Stimulated activated naive B cell treated with anti-CD40 and anti-IgM and Interleukin-4, amounts not matched to agents 10 μg/mL and 1 μg/mL and 100 μg/mL, for 72 hours (primary cell): ENCODE measurements around the gene TSPAN1.
A peak's percentile ranks its signal among the peaks of the same experiment; 100 is the strongest.
"Not testable (repeated sequence)": the region's sequence is repeated elsewhere in the genome, so short reads cannot be mapped to it uniquely, and the experiment has no call there.

Experiments used
- ATAC-seq, 2 donors: fragments of 150-1000 bp; cut with Tn5 transposase; replicated peaks; 2 replicates each; pipeline ENCODE4 v1.10.0; 2021; ENCODE audit warnings: moderate library complexity in 1 of 2
- DNase-seq: peaks from one replicate; pipeline ENCODE4 v3.0.0; 2021
- H3K27ac Mint-ChIP-seq: one replicate; pipeline ENCODE4 v1.8.0; 2022; ENCODE audit warnings: mild to moderate bottlenecking, mixed read lengths
- H3K27me3 Mint-ChIP-seq, 2 donors: one replicate each; pipeline ENCODE4 v1.8.0; 2022; ENCODE audit warnings: mixed read lengths in 2 of 2
- H3K36me3 Mint-ChIP-seq, 2 donors: one replicate each; pipeline ENCODE4 v1.8.0; 2022; ENCODE audit warnings: mixed read lengths in 2 of 2, mild to moderate bottlenecking in 1 of 2
- H3K4me1 Mint-ChIP-seq, 2 donors: one replicate each; pipeline ENCODE4 v1.8.0; 2022; ENCODE audit warnings: mixed read lengths in 2 of 2, mild to moderate bottlenecking in 1 of 2
- H3K4me3 Mint-ChIP-seq, 2 donors: one replicate each; pipeline ENCODE4 v1.8.0; 2022; ENCODE audit warnings: mild to moderate bottlenecking in 2 of 2, mixed read lengths in 2 of 2, moderate library complexity in 1 of 2
- H3K9me3 Mint-ChIP-seq, 2 donors: one replicate each; pipeline ENCODE4 v1.8.0; 2022; ENCODE audit warnings: mixed read lengths in 2 of 2, mild to moderate bottlenecking in 1 of 2

TSPAN1 gene

DNA sequence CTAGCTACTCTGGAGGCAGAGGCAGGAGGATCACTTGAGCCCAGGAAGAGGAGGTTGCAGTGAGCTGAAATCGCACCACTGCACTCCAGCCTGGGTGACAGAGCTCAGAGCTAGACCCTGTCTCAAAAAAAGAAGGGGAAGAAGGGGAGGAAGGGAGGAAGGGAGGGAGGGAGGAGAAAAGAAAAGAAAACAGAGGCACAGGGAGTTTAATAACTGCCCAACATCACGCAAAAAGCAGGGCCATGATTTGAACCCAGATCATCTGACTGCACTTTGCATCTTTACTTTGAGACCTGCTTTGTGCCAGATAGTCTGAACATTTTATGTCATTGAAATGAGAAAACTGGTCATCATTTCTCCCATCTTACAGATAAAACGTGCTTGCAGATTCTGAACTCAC, 30.3 kb downstream of the TSPAN1 start:
- Mint-ChIP-seq H3K27ac (no peak overlapping the region), H3K4me1 (peaks cover 17 to 26% of the 10 kb centered on the region in 2 donors), H3K4me3 (peak overlapping the region in 1 of 2 donors; percentile 89), H3K27me3 (peaks cover 0 to 4% of the 10 kb centered on the region in 2 donors), H3K9me3 (no peaks in the 10 kb centered on the region), H3K36me3 (peaks cover 2 to 5% of the 10 kb centered on the region in 2 donors)
- DNase-seq (no peak), ATAC-seq (no peak)

GRCh38 chr1:46205791-46206190, 30.9 kb downstream of the TSPAN1 start:
- ATAC-seq (no peak), DNase-seq (no peak)
- no peak overlapping the region for H3K4me3 Mint-ChIP-seq
- H3K36me3 Mint-ChIP-seq = peaks cover 2 to 5% of the 10 kb centered on the region in 2 donors
- H3K4me1 Mint-ChIP-seq = peaks cover 17 to 26% of the 10 kb centered on the region in 2 donors
- no peaks in the 10 kb centered on the region for H3K9me3 Mint-ChIP-seq
- H3K27me3 Mint-ChIP-seq = peaks cover 0 to under 1% of the 10 kb centered on the region in 2 donors
- H3K27ac Mint-ChIP-seq = no peak overlapping the region

GRCh38 chr1:46206399-46206798, 31.5 kb downstream of the TSPAN1 start:
- H3K27ac Mint-ChIP-seq = peak overlapping the region; percentile 47
- no peaks in the 10 kb centered on the region for H3K27me3 Mint-ChIP-seq
- no peak overlapping the region for H3K4me3 Mint-ChIP-seq
- no peak for ATAC-seq
- H3K36me3 Mint-ChIP-seq = peaks cover 2 to 5% of the 10 kb centered on the region in 2 donors
- no peak for DNase-seq
- no peaks in the 10 kb centered on the region for H3K9me3 Mint-ChIP-seq
- H3K4me1 Mint-ChIP-seq = peaks cover 17 to 26% of the 10 kb centered on the region in 2 donors

GRCh38 chr1:46210561-46210960, 35.7 kb downstream of the TSPAN1 start:
- DNase-seq (no peak), ATAC-seq (no peak)
- no peaks in the 10 kb centered on the region for H3K4me1 Mint-ChIP-seq
- H3K27me3 Mint-ChIP-seq = no peaks in the 10 kb centered on the region
- no peak overlapping the region for H3K27ac Mint-ChIP-seq
- H3K4me3 Mint-ChIP-seq = no peak overlapping the region
- H3K9me3 Mint-ChIP-seq = no peaks in the 10 kb centered on the region
- peaks cover 3 to 5% of the 10 kb centered on the region in 2 donors for H3K36me3 Mint-ChIP-seq

DNA sequence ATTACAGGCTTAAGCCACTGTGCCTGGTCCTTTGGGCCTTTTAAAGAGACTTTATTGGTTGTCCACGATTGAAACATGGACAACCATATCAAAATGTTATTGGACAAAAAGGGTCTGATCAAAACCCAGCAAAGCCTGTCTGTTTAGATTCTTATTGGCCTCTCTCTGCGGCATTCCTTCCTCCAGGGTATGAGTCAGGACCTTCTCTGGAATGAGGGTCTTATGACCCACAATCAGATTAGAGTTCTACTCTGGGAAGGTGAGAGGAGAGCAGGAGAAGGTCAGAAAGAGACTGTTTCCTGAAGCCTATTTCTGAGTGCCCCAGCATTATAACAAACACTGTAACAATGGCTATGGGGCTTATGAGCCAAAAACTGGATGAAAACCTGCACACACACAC, 36.2 kb downstream of the TSPAN1 start:
- H3K27me3 Mint-ChIP-seq = no peaks in the 10 kb centered on the region
- no peaks in the 10 kb centered on the region for H3K9me3 Mint-ChIP-seq
- H3K27ac Mint-ChIP-seq = no peak overlapping the region
- H3K36me3 Mint-ChIP-seq = peaks cover 3 to 5% of the 10 kb centered on the region in 2 donors
- ATAC-seq = no peak
- H3K4me1 Mint-ChIP-seq = no peaks in the 10 kb centered on the region
- no peak overlapping the region for H3K4me3 Mint-ChIP-seq
- no peak for DNase-seq

- DNase-seq = no peak
- no peaks in the 10 kb centered on the region for H3K4me1 Mint-ChIP-seq
- H3K27me3 Mint-ChIP-seq = no peaks in the 10 kb centered on the region
- H3K4me3 Mint-ChIP-seq = no peak overlapping the region
- peaks cover 2 to 12% of the 10 kb centered on the region in 2 donors for H3K36me3 Mint-ChIP-seq
- no peak overlapping the region for H3K27ac Mint-ChIP-seq
- ATAC-seq = no peak
- no peaks in the 10 kb centered on the region for H3K9me3 Mint-ChIP-seq
These were observed 40.6 kb downstream of the TSPAN1 start for GRCh38 chr1:46215504-46215903.

GRCh38 chr1:46218443-46218842, 43.6 kb downstream of the TSPAN1 start:
- DNase-seq (no peak), ATAC-seq (no peak)
- H3K27me3 Mint-ChIP-seq = no peaks in the 10 kb centered on the region
- H3K27ac Mint-ChIP-seq = no peak overlapping the region
- no peak overlapping the region for H3K4me3 Mint-ChIP-seq
- no peaks in the 10 kb centered on the region for H3K9me3 Mint-ChIP-seq
- peaks cover 0 to 4% of the 10 kb centered on the region in 2 donors for H3K4me1 Mint-ChIP-seq
- peaks cover 4 to 26% of the 10 kb centered on the region in 2 donors for H3K36me3 Mint-ChIP-seq

- H3K27me3 Mint-ChIP-seq = no peaks in the 10 kb centered on the region
- ATAC-seq (no peak), DNase-seq (no peak)
- H3K36me3 Mint-ChIP-seq = peaks cover 2 to 22% of the 10 kb centered on the region in 2 donors
- H3K9me3 Mint-ChIP-seq = no peaks in the 10 kb centered on the region
- peak overlapping the region; percentile 47 for H3K27ac Mint-ChIP-seq
- H3K4me3 Mint-ChIP-seq = no peak overlapping the region
- H3K4me1 Mint-ChIP-seq = peaks cover 0 to 7% of the 10 kb centered on the region in 2 donors
These were observed 44.9 kb downstream of the TSPAN1 start for GRCh38 chr1:46219551-46220520.

DNA sequence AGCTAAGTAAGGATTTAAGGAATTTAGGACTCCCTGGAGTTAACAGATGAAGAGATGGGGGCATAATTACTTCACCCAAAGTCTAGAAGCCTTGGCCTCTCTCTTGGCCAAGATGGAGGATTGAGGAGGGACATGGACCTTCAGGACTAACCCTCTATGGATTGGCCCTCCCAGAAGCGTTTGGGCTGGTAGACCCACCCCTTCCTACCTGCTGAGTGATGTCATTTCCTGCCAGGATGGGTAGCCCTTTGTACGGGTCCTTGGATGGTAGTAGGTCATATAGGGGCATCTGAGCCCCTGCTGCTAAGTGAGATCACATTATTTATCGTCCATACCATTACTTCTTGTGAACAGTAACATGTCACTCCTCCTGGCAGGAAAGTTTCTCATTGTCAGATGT, 45.9 kb downstream of the TSPAN1 start:
- ATAC-seq (no peak), DNase-seq (no peak)
- no peak overlapping the region for H3K27ac Mint-ChIP-seq
- no peaks in the 10 kb centered on the region for H3K27me3 Mint-ChIP-seq
- H3K36me3 Mint-ChIP-seq = peaks cover 2 to 22% of the 10 kb centered on the region in 2 donors
- H3K4me1 Mint-ChIP-seq = peaks cover 0 to 7% of the 10 kb centered on the region in 2 donors
- no peak overlapping the region for H3K4me3 Mint-ChIP-seq
- no peaks in the 10 kb centered on the region for H3K9me3 Mint-ChIP-seq

- Mint-ChIP-seq H3K4me1 (peaks cover 0 to 7% of the 10 kb centered on the region in 2 donors), H3K27me3 (no peaks in the 10 kb centered on the region), H3K36me3 (peaks cover 2 to 22% of the 10 kb centered on the region in 2 donors), H3K27ac (no peak overlapping the region), H3K4me3 (no peak overlapping the region), H3K9me3 (no peaks in the 10 kb centered on the region)
- no peak for DNase-seq
- ATAC-seq = no peak
These were observed 46.9 kb downstream of the TSPAN1 start for GRCh38 chr1:46221749-46222148.

DNA sequence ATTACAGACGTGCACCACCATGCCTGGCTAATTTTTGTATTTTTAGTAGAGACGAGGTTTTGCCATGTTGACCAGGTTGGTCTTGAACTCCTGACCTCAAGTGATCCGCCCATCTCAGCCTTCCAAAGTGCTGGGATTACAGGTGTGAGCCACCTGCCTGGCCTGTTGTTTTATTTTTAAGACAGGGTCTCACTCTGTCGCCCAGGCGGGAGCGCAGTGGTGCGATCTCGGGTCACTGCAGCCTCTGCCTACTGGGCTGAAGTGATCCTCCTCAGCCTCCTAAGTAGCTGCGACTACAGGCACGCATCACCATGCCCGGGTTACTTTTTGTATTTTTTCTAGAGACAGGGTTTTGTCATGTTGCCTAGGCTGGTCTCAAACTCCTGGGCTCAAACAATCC, 48.2 kb downstream of the TSPAN1 start:
- H3K27me3 Mint-ChIP-seq, H3K27ac Mint-ChIP-seq, H3K4me1 Mint-ChIP-seq, DNase-seq, H3K4me3 Mint-ChIP-seq, H3K9me3 Mint-ChIP-seq: not testable (repeated sequence)
- peak; percentile 14 to 19 for ATAC-seq
- peaks cover 2 to 22% of the 10 kb centered on the region in 2 donors for H3K36me3 Mint-ChIP-seq

DNA sequence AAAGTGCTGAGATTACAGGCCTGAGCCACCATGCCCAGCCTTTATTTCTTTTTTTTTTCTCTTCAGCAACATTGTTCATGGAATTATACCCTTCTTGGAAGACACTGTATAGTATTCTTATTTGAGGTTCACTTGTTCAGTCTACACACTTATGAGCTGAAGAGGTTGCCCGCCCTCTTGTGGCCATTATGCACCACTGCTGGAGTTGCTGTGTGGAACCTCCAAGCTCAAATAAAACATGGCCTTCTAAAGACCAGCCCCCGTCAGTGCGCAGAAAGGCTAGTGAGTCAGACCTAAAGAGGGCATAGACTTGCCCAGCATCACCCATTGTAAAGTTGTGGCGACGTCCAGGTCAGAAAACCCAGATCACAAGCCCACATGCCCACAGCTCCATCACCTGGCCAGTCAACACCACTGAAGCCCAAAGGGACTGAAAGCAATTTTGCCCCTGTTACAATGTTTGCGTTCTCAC, 48.6 kb downstream of the TSPAN1 start:
- DNase-seq (peak; percentile 37), ATAC-seq (peak; percentile 96 to 99)
- H3K36me3 Mint-ChIP-seq = peaks cover 2 to 22% of the 10 kb centered on the region in 2 donors
- no peaks in the 10 kb centered on the region for H3K27me3 Mint-ChIP-seq
- no peak overlapping the region for H3K27ac Mint-ChIP-seq
- no peaks in the 10 kb centered on the region for H3K9me3 Mint-ChIP-seq
- H3K4me1 Mint-ChIP-seq = peaks cover 0 to 7% of the 10 kb centered on the region in 2 donors
- H3K4me3 Mint-ChIP-seq = no peak overlapping the region

DNA sequence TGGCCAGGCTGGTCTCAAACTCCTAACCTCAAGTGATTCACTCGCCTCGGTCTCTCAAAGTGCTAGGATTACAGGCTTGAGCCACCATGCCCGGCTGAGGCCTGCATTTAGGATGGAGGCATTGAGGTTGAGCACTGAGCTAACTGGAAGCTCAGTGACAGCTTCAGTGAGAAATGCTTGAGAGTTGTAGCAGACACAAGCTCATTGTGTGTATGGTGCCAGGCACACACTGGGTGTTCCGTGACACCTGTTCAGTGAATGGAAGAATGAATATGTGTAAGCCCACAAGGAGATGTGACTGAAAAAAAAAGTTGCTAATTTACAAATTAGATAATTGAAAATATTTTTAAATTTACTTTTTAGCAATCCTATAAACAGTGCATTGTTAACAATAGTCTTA, 50.1 kb downstream of the TSPAN1 start:
- no peak for ATAC-seq
- no peak overlapping the region for H3K27ac Mint-ChIP-seq
- H3K4me1 Mint-ChIP-seq = peaks cover 0 to 7% of the 10 kb centered on the region in 2 donors
- DNase-seq = no peak
- no peaks in the 10 kb centered on the region for H3K9me3 Mint-ChIP-seq
- no peak overlapping the region for H3K4me3 Mint-ChIP-seq
- no peaks in the 10 kb centered on the region for H3K27me3 Mint-ChIP-seq
- peaks cover 2 to 19% of the 10 kb centered on the region in 2 donors for H3K36me3 Mint-ChIP-seq

GRCh38 chr1:46231231-46231630, 56.3 kb downstream of the TSPAN1 start:
- not testable (repeated sequence) for H3K4me1 Mint-ChIP-seq, ATAC-seq, H3K9me3 Mint-ChIP-seq, H3K27ac Mint-ChIP-seq, H3K27me3 Mint-ChIP-seq, H3K4me3 Mint-ChIP-seq, DNase-seq, H3K36me3 Mint-ChIP-seq
